ENCODE data around the gene ARSJ.

ARSJ gene

GRCh38 chr4:113987382-113987941 is 8.0 kb upstream of the ARSJ start:
- no peak for DNase-seq

DNA sequence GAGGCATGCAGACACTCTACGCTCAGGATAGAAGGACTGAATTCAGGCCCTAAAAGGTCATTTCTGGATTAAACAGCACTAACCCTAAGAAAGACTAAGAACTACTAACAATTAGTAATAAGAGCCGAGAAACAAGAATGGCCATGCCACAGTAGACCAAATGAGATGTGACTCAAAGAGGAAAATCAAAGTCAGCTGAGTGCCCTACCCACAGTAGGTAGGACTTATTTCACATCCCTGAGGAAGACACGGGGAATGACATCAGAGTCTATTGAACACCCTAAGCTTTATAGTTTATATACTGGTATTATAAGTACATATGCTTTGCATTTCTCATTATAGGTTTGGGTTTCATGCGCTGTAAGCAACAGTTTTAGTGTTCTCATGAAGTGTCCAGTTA is 2.7 kb upstream of the ARSJ start:
- DNase-seq, result no peak

DNA sequence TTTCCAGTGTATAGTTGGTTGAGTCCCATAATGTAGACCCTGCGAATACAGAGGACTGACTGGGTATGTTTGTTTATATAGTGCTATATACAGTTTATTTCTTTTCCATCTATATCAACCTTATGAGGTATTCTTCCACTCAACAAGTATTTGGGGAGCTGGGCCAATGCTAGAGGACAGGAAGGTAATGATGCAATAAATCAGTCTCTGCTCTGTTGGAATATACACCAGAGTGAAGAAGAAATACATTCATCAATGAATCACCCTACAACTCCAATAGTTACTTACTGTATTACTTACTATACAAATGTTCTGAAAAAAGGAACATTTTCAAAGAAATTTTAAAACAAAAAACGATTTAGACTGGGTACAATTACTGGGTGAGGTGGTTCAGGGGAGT is 2.1 kb upstream of the ARSJ start:
- DNase-seq, result no peak

DNA sequence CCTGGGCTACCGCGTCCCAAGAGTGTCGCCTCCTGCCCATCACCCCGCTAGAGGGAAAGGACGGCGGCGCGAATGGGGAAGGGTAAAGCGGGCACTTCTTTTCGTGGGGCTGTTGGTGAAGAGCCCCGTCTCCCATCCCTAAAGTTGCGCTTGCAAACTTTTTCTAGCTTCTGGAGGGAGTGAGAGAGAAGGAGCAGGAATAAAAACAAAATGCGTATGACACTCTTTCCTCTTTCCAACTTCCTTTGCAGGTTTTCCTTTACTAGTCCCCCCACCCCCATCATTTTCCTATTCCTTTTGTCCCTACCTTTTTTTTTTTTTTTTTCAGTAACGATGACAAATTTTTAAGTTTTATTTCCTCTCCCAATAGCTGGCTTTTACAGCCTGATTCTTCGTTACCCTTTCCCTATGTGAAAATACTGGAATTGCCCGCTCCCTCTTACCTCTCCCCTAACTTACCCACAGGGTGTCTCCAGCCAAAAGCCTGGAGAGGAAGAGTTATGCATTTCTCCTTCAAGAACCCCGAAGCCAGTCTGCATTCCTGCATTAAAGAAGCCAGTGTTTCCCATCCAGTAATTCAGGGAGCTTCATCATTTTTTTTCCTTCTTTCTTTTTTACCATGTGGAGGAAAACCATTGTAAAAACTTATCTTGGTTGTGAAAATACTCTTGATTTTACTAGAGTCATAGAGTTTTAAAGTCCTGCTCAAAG is 613 bp upstream of the ARSJ start:
- no peak for DNase-seq

DNA sequence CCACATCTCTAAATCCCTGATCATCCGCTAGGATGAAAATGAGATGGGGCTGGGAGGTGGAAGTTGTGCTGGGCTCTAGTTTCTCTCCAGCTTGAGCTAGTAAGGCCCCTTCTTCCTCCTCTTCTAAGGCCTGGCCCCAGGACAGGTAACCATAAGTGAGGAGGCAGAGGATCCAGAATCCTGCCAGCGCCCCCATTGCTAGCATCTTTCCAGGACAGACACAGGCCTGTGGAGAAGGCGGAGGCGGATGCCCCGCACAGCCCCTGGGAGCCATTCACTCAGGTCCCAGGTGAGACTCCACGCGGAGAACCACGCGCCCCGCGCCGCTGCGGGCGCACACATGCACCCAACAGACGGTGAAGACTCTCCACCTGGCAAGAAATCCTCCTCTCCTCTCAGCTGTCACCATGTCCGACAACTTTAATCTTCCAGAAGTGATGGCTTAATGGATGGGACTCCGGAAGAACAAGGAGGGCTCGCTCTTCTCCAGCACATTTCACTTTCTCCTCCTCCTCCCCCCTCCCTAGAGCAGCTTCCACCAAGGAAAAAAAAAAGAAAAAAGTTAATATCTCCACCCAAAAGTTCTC is 793 bp downstream of the ARSJ start:
- peak in 6 of 14 donors; percentile 5 to 76 (median 10) for DNase-seq

DNA sequence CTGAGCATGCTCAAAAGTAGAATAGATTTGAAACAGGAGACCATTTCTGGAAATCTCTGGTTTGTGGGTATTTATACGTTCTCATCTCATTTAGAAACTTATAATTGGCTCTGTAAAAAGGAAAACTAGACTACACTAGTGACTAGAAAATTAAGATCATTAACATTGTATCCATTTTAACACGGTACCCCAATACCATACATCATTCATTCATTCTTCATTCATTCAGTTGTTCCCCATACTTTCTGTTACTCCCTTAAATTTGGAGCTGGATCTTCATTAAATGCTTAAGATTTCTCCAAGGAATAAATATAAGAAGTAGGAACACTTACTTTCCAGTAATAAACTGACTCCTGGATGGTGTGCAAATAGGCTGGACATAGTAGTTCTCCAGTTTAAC is 1.3 kb downstream of the ARSJ start:
- DNase-seq, result no peak

DNA sequence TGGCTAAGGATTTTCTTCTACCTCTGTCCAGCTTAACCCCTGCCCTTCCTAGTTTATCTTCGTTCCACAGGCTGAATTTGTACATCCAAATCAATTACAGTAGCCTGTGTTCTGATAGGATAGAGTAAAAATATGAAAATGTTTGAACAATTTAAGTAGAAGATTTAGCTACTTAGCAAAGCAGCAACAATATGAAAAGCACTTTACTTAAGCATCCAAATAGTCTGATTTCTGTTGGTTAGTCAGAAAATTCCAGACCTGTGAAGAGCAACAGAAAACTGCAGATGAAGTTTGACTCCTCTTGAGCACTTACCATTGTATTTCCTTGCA is 2.0 kb downstream of the ARSJ start:
- peak in 1 of 14 donors; percentile 58 for DNase-seq

GRCh38 chr4:113976741-113977525 is 2.5 kb downstream of the ARSJ start:
- peak in 1 of 14 donors; percentile 61 for DNase-seq

- DNase-seq, result peak in 1 of 14 donors; percentile 29
These were observed 3.9 kb downstream of the ARSJ start for GRCh38 chr4:113975578-113975977.

DNA sequence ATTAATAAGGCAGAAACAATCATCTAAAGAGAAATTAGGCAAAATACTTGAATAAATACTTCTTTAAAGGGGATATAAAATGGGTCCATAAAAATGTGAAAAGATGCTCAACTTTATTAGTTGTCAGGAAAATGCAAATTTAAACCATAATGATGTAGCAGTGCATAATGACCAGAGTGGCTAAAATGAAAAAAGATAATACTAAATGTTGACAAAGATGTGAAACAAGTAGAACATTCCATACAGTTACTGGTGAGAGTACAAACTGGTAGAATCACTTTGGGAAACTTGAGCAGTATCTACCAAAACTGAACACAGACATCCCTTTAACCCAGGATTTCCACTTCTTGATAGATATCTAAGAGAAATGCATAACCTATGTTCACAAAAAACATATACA is 5.0 kb downstream of the ARSJ start:
- DNase-seq, result no peak

DNA sequence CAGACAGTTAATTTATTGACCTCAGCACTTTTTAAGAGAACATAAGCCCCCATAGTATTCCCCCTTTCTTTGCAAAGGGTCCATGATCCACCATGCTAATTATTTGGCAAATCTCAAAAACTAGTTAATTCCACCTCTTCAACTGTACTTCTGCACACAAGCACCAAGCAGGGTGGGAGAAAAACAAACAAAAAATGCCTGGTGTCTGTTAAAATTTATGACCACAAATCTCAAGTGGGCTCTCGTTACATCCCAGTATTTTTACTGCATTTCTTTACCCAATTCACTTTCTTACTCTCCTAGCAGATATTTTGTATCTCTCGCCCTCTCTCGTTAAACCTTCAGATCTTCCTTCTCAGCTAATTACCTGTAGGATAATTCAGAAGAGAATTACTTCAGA is 6.1 kb downstream of the ARSJ start:
- no peak for DNase-seq

DNA sequence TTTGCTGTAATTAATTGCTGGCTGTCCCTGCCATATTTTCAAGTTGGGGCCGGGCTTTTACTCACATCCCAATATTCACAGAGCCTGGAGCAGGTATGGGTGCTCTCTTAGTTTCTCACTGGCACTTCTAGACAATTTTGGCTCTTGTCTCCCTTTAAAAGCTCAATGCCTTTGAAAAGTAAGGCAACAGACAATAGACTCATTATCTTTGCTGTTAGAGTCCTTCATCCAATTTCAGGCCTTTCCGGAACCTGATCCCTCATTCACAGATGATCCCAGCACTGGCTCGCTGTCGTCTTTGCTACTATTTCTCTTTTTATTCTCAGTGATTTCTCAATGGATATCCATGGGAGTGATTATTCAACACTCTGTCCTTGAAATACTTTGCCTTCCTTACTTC is 6.7 kb downstream of the ARSJ start:
- peak in 1 of 14 donors; percentile 1 for DNase-seq

DNA sequence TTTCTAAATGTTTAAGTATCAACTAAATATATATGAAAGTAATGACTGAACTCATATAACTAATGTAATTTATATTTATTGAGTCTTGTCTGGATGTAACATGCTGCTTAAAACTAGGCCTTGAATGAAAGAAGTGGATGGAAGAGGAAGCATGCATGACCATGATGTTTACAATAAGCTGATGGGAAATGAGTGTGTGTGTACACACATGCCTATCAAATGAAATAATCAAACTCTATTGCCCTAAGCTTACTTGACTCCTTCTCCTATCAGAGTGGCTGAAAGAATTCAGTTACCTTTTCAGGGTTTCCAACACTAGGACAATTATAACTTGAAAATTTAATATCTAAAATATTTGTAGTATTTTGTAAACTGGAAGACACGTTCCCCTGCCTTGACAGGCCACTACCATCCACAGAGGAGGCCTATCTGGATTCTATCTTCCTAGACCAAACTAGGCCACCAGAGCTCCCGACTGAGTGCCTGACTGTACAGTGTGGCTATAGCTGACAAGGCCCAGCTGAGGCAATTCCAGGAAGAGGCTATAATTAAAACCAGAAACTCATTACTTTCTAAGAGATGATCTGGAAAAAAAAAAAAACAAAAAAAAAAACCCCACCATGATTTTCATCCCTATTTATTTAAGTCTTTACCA is 7.6 kb downstream of the ARSJ start:
- DNase-seq, result no peak

DNA sequence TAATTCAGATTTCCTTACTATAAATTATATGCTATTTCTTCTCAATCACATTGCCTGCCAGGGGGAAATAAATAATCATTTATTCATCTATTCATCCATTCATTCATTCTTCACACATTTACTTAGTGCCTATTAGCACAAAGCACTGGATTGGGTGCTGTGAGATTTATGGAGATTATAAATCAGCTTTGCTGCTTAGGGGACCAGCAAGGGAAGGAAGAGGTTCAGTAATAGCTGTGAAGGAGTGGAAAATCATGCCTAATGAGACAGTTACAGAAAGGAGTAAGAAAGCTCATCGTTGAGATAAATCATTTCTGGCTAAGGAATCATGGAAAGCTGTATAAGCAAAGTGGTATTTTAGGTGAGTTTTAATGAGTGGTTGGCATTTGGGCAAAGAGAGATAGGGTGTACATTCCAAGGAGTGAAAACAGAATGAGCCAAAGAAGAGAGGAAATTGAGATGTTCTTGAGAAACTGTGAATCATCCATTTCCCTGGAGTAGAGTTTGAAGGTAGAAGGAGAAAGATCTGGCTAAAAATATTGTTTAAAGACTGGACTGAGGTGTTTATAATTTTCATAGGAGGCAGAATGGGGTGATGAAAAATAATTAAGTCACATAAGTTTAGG is 9.6 kb downstream of the ARSJ start:
- DNase-seq, result no peak

DNA sequence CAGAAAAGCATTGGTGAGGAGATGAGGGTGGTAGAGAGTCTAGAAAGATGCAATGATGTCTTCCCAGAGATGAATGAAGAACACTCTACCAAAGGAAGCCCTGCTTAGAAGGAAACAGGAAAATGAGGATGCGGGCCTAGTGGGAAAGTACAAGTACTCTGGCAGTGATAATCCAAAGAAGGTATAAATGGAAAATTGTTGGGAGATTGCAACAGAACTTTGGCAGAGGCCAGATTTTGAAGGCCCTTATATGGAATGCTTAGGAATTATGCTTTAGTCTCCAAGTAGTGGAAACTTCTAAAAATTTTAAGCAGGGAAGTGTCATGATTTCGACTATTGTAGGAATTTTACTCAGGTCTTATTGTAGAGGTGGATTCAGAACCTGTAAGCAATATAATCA is 11.0 kb downstream of the ARSJ start:
- DNase-seq, result no peak

GRCh38 chr4:113967687-113968086 is 11.8 kb downstream of the ARSJ start:
- no peak for DNase-seq

DNA sequence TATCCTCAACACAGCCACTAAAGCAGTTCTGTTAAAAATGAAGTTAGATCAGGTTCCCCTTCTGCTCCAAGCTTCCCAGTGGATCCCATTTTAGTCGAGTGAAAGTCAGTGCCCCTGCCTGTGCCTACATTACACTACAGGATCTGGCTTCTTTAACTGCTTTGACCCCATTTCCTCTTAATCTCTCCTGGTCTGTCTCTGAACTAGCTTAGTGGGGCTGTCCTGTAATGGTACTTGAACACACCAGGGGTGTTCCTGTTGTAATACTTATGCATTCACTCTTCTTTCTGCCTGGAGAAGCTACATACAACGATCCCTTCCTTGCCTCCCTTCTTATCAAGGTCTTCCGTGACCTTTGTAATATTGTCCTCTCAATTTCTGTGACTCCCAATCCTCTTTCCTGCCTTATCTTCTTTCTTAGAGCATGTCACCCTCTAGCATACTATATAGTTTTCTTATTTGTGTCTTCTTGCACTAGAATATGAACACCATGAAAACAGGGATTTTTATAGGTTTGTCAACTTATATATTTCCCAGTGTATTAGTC is 16.7 kb downstream of the ARSJ start:
- no peak for DNase-seq

DNA sequence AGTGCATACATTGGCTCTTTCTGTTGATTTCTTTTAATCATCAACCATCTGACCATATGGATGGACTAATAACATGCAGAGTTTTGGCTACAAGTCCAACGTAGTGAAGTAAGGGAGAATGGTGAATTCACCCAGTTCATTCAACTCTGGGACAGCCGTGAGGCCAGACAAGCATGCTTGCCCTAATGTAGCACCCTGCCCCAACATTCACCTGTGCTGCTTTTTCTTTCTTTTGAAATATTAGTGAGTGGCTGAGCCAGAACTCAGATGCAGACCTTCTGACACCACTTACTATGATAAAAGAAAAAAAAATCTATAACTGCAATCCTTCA is 17.5 kb downstream of the ARSJ start:
- peak in 1 of 14 donors; percentile 71 for DNase-seq

GRCh38 chr4:113960684-113961321 is 18.6 kb downstream of the ARSJ start:
- DNase-seq, result no peak

GRCh38 chr4:113959539-113959937 is 19.9 kb downstream of the ARSJ start:
- DNase-seq, result no peak

- no peak for DNase-seq
These were observed 20.5 kb downstream of the ARSJ start for GRCh38 chr4:113958766-113959538.
